HepG2 (cell line): ENCODE measurements around the gene SNAP23. TPM values are rescaled to one million over a fixed set of nuclear protein-coding genes. Genes with fewer than 3 reads are reported as not detected.

Source experiments
- ELF1 ChIP-seq: sonication (generic); formaldehyde crosslinking; IDR thresholded peaks from 2 replicates; pipeline ENCODE4 v1.4.0; 2020; ENCODE audit warnings: missing genetic modification reagents
- GATAD2A ChIP-seq: IDR thresholded peaks from 2 replicates; pipeline ENCODE4 v1.6.1; 2016
- GMEB1 ChIP-seq: sonication (generic); formaldehyde crosslinking; IDR thresholded peaks from 2 replicates; pipeline ENCODE4 v1.5.1; 2020; ENCODE audit warnings: missing genetic modification reagents, mild to moderate bottlenecking, borderline replicate concordance
- JUN ChIP-seq: sonication (generic); formaldehyde crosslinking; IDR thresholded peaks from 2 replicates; pipeline ENCODE4 v1.4.0; 2020; ENCODE audit warnings: mild to moderate bottlenecking, missing genetic modification reagents
- KLF11 ChIP-seq: IDR thresholded peaks from 2 replicates; pipeline ENCODE4 v1.6.1; 2016; ENCODE audit warnings: missing compliant biosample characterization
- KMT2A ChIP-seq: sonication (generic); formaldehyde crosslinking; IDR thresholded peaks from 2 replicates; pipeline ENCODE4 v1.4.0; 2020; ENCODE audit warnings: missing genetic modification reagents
- MED8 ChIP-seq: sonication (generic); formaldehyde crosslinking; IDR thresholded peaks from 2 replicates; pipeline ENCODE4 v1.8.1; 2023; ENCODE audit warnings: mild to moderate bottlenecking, missing genetic modification reagents; ENCODE audit not compliant: insufficient replicate concordance
- NFE2L2 ChIP-seq: fragments of 150-350 bp; IDR thresholded peaks from 2 replicates; pipeline ENCODE4 v1.6.1; 2014; ENCODE audit warnings: low read length
- RFX3 ChIP-seq: IDR thresholded peaks from 2 replicates; pipeline ENCODE4 v1.6.1; 2016; ENCODE audit warnings: missing biosample characterization, missing genetic modification reagents
- SIX4 ChIP-seq: sonication (generic); formaldehyde crosslinking; IDR thresholded peaks from 2 replicates; pipeline ENCODE4 v1.4.0; 2020; ENCODE audit warnings: missing genetic modification reagents
- SKIL ChIP-seq: sonication (generic); formaldehyde crosslinking; IDR thresholded peaks from 2 replicates; pipeline ENCODE4 v1.8.0; 2022; ENCODE audit warnings: missing genetic modification reagents, mild to moderate bottlenecking, moderate library complexity, borderline replicate concordance
- ZBTB14 ChIP-seq: sonication (generic); formaldehyde crosslinking; IDR thresholded peaks from 2 replicates; pipeline ENCODE4 v1.4.0; 2020; ENCODE audit warnings: missing genetic modification reagents
- ZBTB39 ChIP-seq: sonication (generic); formaldehyde crosslinking; IDR thresholded peaks from 2 replicates; pipeline ENCODE4 v1.5.0; 2020; ENCODE audit warnings: missing genetic modification reagents
- ZBTB46 ChIP-seq: sonication (generic); formaldehyde crosslinking; IDR thresholded peaks from 2 replicates; pipeline ENCODE4 v1.4.0; 2020; ENCODE audit warnings: mild to moderate bottlenecking, missing genetic modification reagents, borderline replicate concordance
- ZFP36 ChIP-seq: fragments of 150-350 bp; IDR thresholded peaks from 2 replicates; pipeline ENCODE4 v1.6.1; 2018; ENCODE audit warnings: borderline replicate concordance, low read length, low read depth; ENCODE audit not compliant: partially characterized antibody
- ZNF138 ChIP-seq: sonication (generic); formaldehyde crosslinking; IDR thresholded peaks from 2 replicates; pipeline ENCODE4 v1.5.0; 2020; ENCODE audit warnings: mild to moderate bottlenecking, low read depth, missing genetic modification reagents
- ZNF430 ChIP-seq: sonication (generic); formaldehyde crosslinking; IDR thresholded peaks from 2 replicates; pipeline ENCODE4 v1.9.0; 2021; ENCODE audit warnings: mild to moderate bottlenecking, missing genetic modification reagents
- ZNF556 ChIP-seq: sonication (generic); formaldehyde crosslinking; IDR thresholded peaks from 2 replicates; pipeline ENCODE4 v1.4.0; 2020; ENCODE audit warnings: mild to moderate bottlenecking, missing genetic modification reagents, borderline replicate concordance
- ZNF605 ChIP-seq: sonication (generic); formaldehyde crosslinking; IDR thresholded peaks from 2 replicates; pipeline ENCODE4 v1.8.0; 2022; ENCODE audit warnings: mild to moderate bottlenecking, missing genetic modification reagents
- ZNF607 ChIP-seq: sonication (generic); formaldehyde crosslinking; IDR thresholded peaks from 2 replicates; pipeline ENCODE4 v1.5.1; 2020; ENCODE audit warnings: missing genetic modification reagents, mild to moderate bottlenecking, borderline replicate concordance
- ZSCAN9 ChIP-seq: IDR thresholded peaks from 2 replicates; pipeline ENCODE4 v1.6.1; 2016; ENCODE audit warnings: borderline replicate concordance
- polyA plus RNA-seq, 8 experiments: library from polyadenylated mRNA; depleted of rRNA in 3 of 8; stranded (reverse) in 7 of 8; unstranded in 1 of 8; fragments of >200 nt; fragmentation: Illumina TruSeq in 4 of 8; extraction: Trizol in 4 of 8; gene quantifications; 2 replicates each; pipeline versions ENCODE4 v1.2.1 to v1.2.3, GENCODE V29; 2011 to 2016; ENCODE audit warnings: low read depth in 4 of 8, missing spikeins in 1 of 8, mixed read lengths in 1 of 8; ENCODE audit not compliant: insufficient read depth in 1 of 8
- total RNA-seq, 5 experiments: library from RNA; depleted of rRNA; stranded (reverse); fragments of >200 nt; fragmentation: Illumina TruSeq; extraction: Trizol; gene quantifications; 2 replicates each; pipeline ENCODE4 v1.2.3, GENCODE V29; 2016; ENCODE audit warnings: low read depth in 1 of 5

Gene SNAP23
- total and polyA plus RNA-seq, 2 of the 13 experiments (the other 11 are each of a cell fraction or from before 2014, with no cell fraction given) = 37.0 to 101 TPM

- TF ChIP-seq ZBTB39 (CRISPR knock-in tag) (no peak), ZNF430 (CRISPR knock-in tag) (0 out of 2 replicates have a peak, but pooled peaks have one; percentile 62), SKIL (CRISPR knock-in tag) (no peak), KLF11 (CRISPR knock-in tag) (no peak), MED8 (CRISPR knock-in tag) (no peak), ZSCAN9 (CRISPR knock-in tag) (peak; percentile 57; the same call in 1 of the 2 replicates), KMT2A (CRISPR knock-in tag) (peak; percentile 90), ZNF556 (CRISPR knock-in tag) (no peak), NFE2L2 (no peak), ZNF607 (peak; percentile 62; the same call in 1 of the 2 replicates), ZBTB14 (CRISPR knock-in tag) (no peak), ZBTB46 (CRISPR knock-in tag) (no peak), GMEB1 (CRISPR knock-in tag) (peak; percentile 33; the same call in 1 of the 2 replicates), ZNF605 (CRISPR knock-in tag) (peak; percentile 71; the same call in 1 of the 2 replicates), ELF1 (CRISPR knock-in tag) (no peak), GATAD2A (CRISPR knock-in tag) (no peak; the same call in 1 of the 2 replicates), ZFP36 (no peak), JUN (CRISPR knock-in tag) (no peak), SIX4 (CRISPR knock-in tag) (no peak), ZNF138 (no peak), RFX3 (CRISPR knock-in tag) (no peak)
These were observed 85.9 kb downstream of the SNAP23 start (continued) for GRCh38 chr15:42581272-42581730.
